Neural cell (in vitro differentiated cells): ENCODE results near the gene HSD3B1.

Experiments used
- CTCF ChIP-seq: fragments of 450-650 bp; IDR thresholded peaks from 2 replicates; pipeline ENCODE4 v1.5.1; 2014; ENCODE audit warnings: antibody characterized with exemption, mild to moderate bottlenecking, moderate library complexity; ENCODE audit not compliant: poor library complexity, severe bottlenecking
- EP300 ChIP-seq: fragments of 450-650 bp; conservative IDR thresholded peaks from 2 replicates; pipeline ENCODE4 v1.6.1; 2014; ENCODE audit warnings: antibody characterized with exemption, mild to moderate bottlenecking, moderate library complexity; ENCODE audit not compliant: poor library complexity, severe bottlenecking
- EZH2 ChIP-seq: fragments of 200-600, 300-800 bp; shearing (Covaris generic), sonication (generic); IDR thresholded peaks from 2 replicates; pipeline ENCODE4 v1.6.1; 2014; ENCODE audit warnings: antibody characterized with exemption, low read length, borderline replicate concordance, mild to moderate bottlenecking; ENCODE audit not compliant: insufficient read depth, poor library complexity, severe bottlenecking
- MXI1 ChIP-seq: fragments of 450-650 bp; conservative IDR thresholded peaks from 2 replicates; pipeline ENCODE4 v1.6.1; 2014; ENCODE audit warnings: antibody characterized with exemption, mild to moderate bottlenecking; ENCODE audit not compliant: poor library complexity, severe bottlenecking
- POLR2AphosphoS5 ChIP-seq: IDR thresholded peaks from 2 replicates; pipeline ENCODE4 v1.6.1; 2012
- RAD21 ChIP-seq: fragments of 450-650 bp; conservative IDR thresholded peaks from 2 replicates; pipeline ENCODE4 v1.6.1; 2014; ENCODE audit warnings: antibody characterized with exemption, mild to moderate bottlenecking, moderate library complexity
- REST ChIP-seq: IDR thresholded peaks from 2 replicates; pipeline ENCODE4 v1.6.1; 2012; ENCODE audit warnings: borderline replicate concordance
- SMC3 ChIP-seq: fragments of 450-650 bp; conservative IDR thresholded peaks from 2 replicates; pipeline ENCODE4 v1.6.1; 2014; ENCODE audit warnings: antibody characterized with exemption, mild to moderate bottlenecking, moderate library complexity; ENCODE audit not compliant: poor library complexity

GRCh38 chr1:119469741-119470140 lies 37.3 kb upstream of the HSD3B1 start:
- no peak for TF ChIP-seq CTCF
- no peak for TF ChIP-seq REST
- TF ChIP-seq EZH2 = no peak
- TF ChIP-seq MXI1 = no peak
- no peak for TF ChIP-seq RAD21
- TF ChIP-seq POLR2AphosphoS5 = no peak
- no peak for TF ChIP-seq EP300
- no peak for TF ChIP-seq SMC3
